Esophagus squamous epithelium (tissue), 4 donors: Measurements from ENCODE around the gene RHO.

Source experiments
- POLR2A ChIP-seq, 4 donors: fragments of 450-650 bp; IDR thresholded peaks; one replicate each; pipeline ENCODE4 v1.6.1; 2017; ENCODE audit warnings: antibody characterized with exemption in 4 of 4, mild to moderate bottlenecking in 4 of 4, moderate library complexity in 3 of 4
- TF ChIP-seq, protein P1 (sequence below), 6 experiments: fragments of 450-650 bp in 4 of 6; fragments of 200-600 bp in 2 of 6; sonication (generic) in 2 of 6; IDR thresholded peaks; one replicate each; pipeline ENCODE4 v1.5.1; 2016 to 2019; ENCODE audit warnings: antibody characterized with exemption in 6 of 6, mild to moderate bottlenecking in 4 of 6, moderate library complexity in 4 of 6

- TF ChIP-seq, protein P1, sequence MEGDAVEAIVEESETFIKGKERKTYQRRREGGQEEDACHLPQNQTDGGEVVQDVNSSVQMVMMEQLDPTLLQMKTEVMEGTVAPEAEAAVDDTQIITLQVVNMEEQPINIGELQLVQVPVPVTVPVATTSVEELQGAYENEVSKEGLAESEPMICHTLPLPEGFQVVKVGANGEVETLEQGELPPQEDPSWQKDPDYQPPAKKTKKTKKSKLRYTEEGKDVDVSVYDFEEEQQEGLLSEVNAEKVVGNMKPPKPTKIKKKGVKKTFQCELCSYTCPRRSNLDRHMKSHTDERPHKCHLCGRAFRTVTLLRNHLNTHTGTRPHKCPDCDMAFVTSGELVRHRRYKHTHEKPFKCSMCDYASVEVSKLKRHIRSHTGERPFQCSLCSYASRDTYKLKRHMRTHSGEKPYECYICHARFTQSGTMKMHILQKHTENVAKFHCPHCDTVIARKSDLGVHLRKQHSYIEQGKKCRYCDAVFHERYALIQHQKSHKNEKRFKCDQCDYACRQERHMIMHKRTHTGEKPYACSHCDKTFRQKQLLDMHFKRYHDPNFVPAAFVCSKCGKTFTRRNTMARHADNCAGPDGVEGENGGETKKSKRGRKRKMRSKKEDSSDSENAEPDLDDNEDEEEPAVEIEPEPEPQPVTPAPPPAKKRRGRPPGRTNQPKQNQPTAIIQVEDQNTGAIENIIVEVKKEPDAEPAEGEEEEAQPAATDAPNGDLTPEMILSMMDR (IDR thresholded peaks at IDR 0.05), result no peak
- no peak for TF ChIP-seq POLR2A (IDR thresholded peaks at IDR 0.05)
Observed at GRCh38 chr3:129507181-129507831, 21.1 kb upstream of the RHO start.
